Right atrium auricular region (tissue), 2 donors: ENCODE measurements around the gene DNAJB11. TPM values are rescaled to one million over a fixed set of nuclear protein-coding genes. Genes with fewer than 3 reads are reported as not detected.
"Not testable (repeated sequence)": the region's sequence is repeated elsewhere in the genome, so short reads cannot be mapped to it uniquely, and the experiment has no call there.

ENCODE experiments used
- DNase-seq: peaks from one replicate; pipeline ENCODE4 v3.0.0-alpha.2; 2019; ENCODE audit warnings: low spot score
- H3K27ac ChIP-seq, 2 donors: fragments of 200-600 bp; sonication (generic); 1 replicate in 1 of 2; 2 replicates in 1 of 2; pipeline ENCODE4 v1.5.1; 2016 to 2019
- H3K27me3 ChIP-seq, 2 donors: fragments of 200-600 bp; sonication (generic); one replicate each; pipeline versions ENCODE4 v1.5.1 to v1.6.0; 2017 to 2019
- H3K36me3 ChIP-seq: fragments of 200-600 bp; sonication (generic); one replicate; pipeline ENCODE4 v1.5.1; 2016
- H3K4me1 ChIP-seq, 2 donors: fragments of 200-600 bp; sonication (generic); one replicate each; pipeline versions ENCODE4 v1.5.1 to v1.6.0; 2017 to 2019
- H3K4me3 ChIP-seq, 2 donors: fragments of 200-600 bp; sonication (generic); 1 replicate in 1 of 2; 2 replicates in 1 of 2; pipeline ENCODE4 v1.5.1; 2017 to 2019; ENCODE audit warnings: mild to moderate bottlenecking in 1 of 2, moderate library complexity in 1 of 2
- H3K9me3 ChIP-seq, 2 donors: fragments of 200-600 bp; sonication (generic); one replicate each; pipeline ENCODE4 v1.5.1; 2019
- CTCF ChIP-seq, 2 donors: fragments of 200-600 bp; sonication (generic); IDR thresholded peaks; one replicate each; pipeline ENCODE4 v1.5.1; 2019; ENCODE audit warnings: antibody characterized with exemption in 2 of 2
- total RNA-seq, 2 donors: library from RNA; depleted of rRNA; stranded (reverse); fragments of >200 nt; gene quantifications; one replicate each; pipeline ENCODE4 v1.1.0, GENCODE V29; 2016

Gene DNAJB11
- total RNA-seq, 2 donors from 2014 or later = 39.1 to 39.3 TPM

- H3K9me3 ChIP-seq = no peaks in the 10 kb centered on the region
- H3K4me1 ChIP-seq = no peaks in the 10 kb centered on the region
- no peak for TF ChIP-seq CTCF (IDR thresholded peaks at IDR 0.05)
- H3K27me3 ChIP-seq = no peaks in the 10 kb centered on the region
- H3K4me3 ChIP-seq = no peak overlapping the region
- H3K36me3 ChIP-seq = no peaks in the 10 kb centered on the region
- no peak overlapping the region for H3K27ac ChIP-seq
- DNase-seq = no peak
Measured at GRCh38 chr3:186525369-186526255, 44.9 kb upstream of the DNAJB11 start.

GRCh38 chr3:186526256-186526606 is 44.3 kb upstream of the DNAJB11 start:
- DNase-seq = no peak
- Histone ChIP-seq H3K27me3 (no peaks in the 10 kb centered on the region), H3K9me3 (no peaks in the 10 kb centered on the region), H3K4me1 (no peaks in the 10 kb centered on the region), H3K27ac (no peak overlapping the region), H3K4me3 (no peak overlapping the region), H3K36me3 (no peaks in the 10 kb centered on the region)
- no peak for TF ChIP-seq CTCF (IDR thresholded peaks at IDR 0.05)

- Histone ChIP-seq H3K27ac (no peak overlapping the region), H3K9me3 (no peaks in the 10 kb centered on the region), H3K27me3 (no peaks in the 10 kb centered on the region), H3K36me3 (no peaks in the 10 kb centered on the region), H3K4me3 (no peak overlapping the region), H3K4me1 (no peaks in the 10 kb centered on the region)
- no peak for TF ChIP-seq CTCF (IDR thresholded peaks at IDR 0.05)
- DNase-seq = no peak
Measured at GRCh38 chr3:186529201-186529999, 41.1 kb upstream of the DNAJB11 start.

- no peak for TF ChIP-seq CTCF (IDR thresholded peaks at IDR 0.05)
- no peaks in the 10 kb centered on the region for H3K36me3 ChIP-seq
- H3K9me3 ChIP-seq = no peaks in the 10 kb centered on the region
- no peaks in the 10 kb centered on the region for H3K27me3 ChIP-seq
- no peaks in the 10 kb centered on the region for H3K4me1 ChIP-seq
- H3K27ac ChIP-seq = no peak overlapping the region
- no peak overlapping the region for H3K4me3 ChIP-seq
- no peak for DNase-seq
Measured at GRCh38 chr3:186530415-186530814, 40.1 kb upstream of the DNAJB11 start.

DNA sequence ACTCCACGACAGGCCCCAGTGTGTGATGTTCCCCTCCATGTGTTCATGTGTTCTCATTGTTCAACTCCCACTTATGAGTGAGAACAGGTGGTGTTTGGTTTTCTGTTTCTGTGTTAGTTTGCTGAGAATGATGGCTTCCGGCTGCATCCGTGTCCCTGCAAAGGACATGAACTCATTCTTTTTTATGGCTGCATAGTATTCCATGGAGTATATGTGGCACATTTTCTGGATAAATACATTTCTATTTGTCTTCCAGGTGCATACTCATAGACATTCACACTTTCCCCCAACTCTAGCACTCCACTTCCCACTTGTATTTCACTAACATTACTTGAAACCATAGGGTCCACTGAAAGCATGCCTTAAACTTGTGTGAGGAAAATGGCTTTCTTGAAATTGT is 38.8 kb upstream of the DNAJB11 start:
- H3K4me3 ChIP-seq, H3K9me3 ChIP-seq, DNase-seq, H3K27ac ChIP-seq, H3K4me1 ChIP-seq, H3K27me3 ChIP-seq, H3K36me3 ChIP-seq: not testable (repeated sequence)

GRCh38 chr3:186532598-186533072 is 37.9 kb upstream of the DNAJB11 start:
- no peak for DNase-seq
- Histone ChIP-seq H3K27me3 (no peaks in the 10 kb centered on the region), H3K36me3 (no peaks in the 10 kb centered on the region), H3K4me1 (peaks cover 0 to 13% of the 10 kb centered on the region in 2 donors), H3K4me3 (no peak overlapping the region), H3K27ac (no peak overlapping the region), H3K9me3 (no peaks in the 10 kb centered on the region)
- no peak for TF ChIP-seq CTCF (IDR thresholded peaks at IDR 0.05)
